KBM-7 (cell line): ENCODE data around the gene PPP1R10.

ENCODE experiments used
- DNase-seq: peaks from one replicate; pipeline ENCODE4 v3.0.0-alpha.2; 2015
- in situ Hi-C: fragments of 300-500 bp; cut with MboI; formaldehyde crosslinking; loops from 2 replicates; pipeline ENCODE4 v1.14.3; 2020; ENCODE audit warnings: low sequenced_read_pairs, low pct_unique_long_range_greater_than_20kb, mixed read lengths

Gene PPP1R10

DNA sequence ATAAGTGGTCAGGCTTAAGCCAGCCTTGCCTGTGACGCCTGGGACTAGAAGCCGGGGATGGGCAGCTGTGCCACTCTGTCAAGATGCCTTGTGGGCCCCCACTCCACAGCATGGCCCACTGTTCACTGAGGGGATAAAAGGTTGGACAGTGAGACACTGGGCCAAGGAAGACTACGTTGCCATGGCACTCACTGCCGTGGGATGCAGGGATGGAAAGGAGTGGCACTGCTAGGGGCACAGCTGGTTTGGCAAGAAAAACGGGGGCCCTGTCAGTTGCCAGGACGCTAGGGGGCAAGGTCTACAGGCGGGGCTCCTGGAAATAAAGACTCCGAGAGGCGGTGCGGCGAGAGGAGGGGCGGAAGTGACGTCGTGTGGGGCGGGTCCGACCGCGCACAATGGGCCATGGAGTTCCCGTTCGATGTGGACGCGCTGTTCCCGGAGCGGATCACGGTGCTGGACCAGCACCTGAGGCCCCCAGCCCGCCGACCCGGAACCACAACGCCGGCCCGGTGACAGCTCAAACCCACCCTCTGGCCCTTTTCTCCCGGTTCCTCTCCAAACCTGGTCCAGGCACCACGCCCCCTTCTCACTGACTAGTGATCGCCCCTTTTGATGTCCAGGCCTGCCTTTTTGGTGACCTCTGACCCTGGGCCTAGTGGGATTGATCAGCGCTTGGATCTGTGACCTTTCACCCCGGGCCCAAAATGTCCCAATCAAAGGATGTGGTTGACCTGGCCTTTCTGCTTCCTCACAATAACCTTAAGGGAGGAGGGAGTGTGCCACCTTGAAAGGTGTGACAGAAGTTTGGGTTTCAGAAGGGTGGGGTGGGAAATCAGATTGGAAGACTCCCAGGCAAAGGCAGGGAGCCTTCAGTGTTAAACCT is 9.7 kb upstream of the PPP1R10 start, which contains the start of gene ATAT1:
TSS of gene ATAT1 (plus strand) at position 391 of the 883 bp plus-strand sequence.
- in situ Hi-C loops = no loop called here
- peak; percentile 85 for DNase-seq

DNA sequence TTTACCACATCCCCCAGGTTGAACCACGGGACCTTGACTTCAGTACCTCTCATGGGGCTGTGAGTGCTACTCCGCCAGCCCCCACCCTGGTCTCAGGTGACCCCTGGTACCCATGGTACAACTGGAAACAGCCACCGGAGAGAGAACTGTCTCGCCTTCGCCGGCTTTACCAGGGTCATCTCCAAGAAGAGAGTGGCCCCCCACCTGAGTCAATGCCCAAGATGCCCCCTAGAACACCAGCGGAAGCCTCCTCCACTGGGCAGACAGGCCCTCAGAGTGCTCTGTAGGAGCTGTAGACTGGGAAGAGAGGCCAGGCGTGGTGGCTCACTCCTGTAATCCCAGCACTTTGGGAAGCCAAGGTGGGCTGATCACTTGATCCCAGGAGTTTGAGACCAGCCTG is 8.5 kb upstream of the PPP1R10 start:
- DNase-seq = no peak
- in situ Hi-C loops = no loop called here

DNA sequence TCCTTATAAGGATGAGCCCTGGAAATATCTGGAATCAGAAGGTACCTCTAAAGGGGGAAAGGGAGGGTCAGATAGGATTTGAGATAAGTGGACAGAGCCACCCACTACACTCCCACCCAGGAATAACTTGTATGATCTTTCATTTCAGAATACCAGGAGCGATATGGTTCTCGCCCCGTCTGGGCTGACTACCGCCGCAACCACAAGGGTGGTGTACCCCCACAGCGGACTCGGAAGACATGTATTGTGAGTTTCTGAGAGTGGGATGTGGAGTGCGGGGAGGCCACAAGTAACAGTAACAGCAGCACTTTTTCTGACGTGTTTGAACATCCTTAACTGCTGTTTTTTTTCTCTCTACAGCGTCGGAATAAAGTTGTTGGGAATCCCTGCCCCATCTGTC is 2.5 kb upstream of the PPP1R10 start:
- in situ Hi-C loops = no loop called here

DNA sequence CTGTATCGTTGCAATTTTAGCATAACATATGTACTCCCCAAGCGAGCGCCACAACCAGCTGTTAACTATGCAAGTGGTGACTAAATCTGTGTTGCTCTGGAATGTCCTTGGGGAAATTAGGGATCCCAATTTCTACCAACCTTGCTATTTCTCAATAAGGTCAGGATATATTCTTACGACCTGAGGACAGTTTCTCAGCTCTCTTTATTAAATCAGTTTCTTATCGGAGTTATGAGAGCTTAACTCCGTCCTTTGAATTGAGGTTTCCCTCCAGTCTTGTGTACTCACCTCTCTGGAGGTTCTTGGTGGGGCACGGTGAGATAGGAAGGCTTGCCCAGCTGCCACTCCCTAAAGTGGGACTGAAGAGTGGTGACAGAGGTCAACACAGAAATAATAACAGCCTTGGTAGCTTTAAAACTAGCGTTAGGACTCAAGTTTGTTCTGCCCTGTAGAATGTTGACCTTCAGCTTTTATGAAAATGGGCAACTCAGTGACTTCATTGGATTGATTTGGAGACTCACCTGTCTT is 1.3 kb upstream of the PPP1R10 start:
- no peak for DNase-seq
- in situ Hi-C loops = no loop called here

More for the DNA sequence above, 2.5 kb upstream of the PPP1R10 start:
- DNase-seq = no peak

DNA sequence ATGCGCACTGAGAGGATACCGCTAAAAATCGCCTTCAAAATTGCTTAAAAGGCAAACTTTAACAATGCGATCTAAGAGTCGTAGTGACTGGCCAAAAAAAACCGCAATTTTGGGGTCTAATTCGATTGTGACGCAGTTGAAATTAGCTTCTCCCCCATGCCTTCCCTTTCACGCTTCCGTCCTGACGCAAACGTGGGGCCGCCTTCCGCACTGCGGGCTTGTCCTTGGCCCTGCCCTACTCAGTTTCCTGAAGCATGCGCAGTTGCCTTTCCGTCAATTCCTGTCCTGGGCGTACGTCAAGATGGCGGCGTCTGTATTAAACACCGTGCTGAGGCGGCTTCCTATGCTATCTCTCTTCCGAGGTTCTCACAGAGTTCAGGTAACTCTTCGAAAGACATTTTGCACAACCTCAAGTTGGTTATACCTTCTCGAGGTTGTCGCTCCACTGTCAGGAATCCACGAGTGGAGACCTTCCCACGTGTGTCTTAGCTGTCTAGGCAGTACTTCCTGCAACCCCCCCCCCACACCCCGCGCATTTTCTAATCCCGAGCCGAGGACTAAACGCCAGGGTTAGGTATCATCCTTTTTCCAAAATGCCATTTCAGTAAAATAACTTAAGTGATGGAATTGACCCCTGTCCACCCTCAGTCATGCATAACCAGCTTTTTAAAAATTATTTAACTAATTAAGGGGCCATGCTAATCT is 674 bp upstream of the PPP1R10 start, which contains the start of gene MRPS18B:
TSS of gene MRPS18B (plus strand) at position 276 of the 705 bp plus-strand sequence. CDS start at position 302, 26 bp downstream.
- in situ Hi-C loops = no loop called here
- DNase-seq = peak; percentile 98

DNA sequence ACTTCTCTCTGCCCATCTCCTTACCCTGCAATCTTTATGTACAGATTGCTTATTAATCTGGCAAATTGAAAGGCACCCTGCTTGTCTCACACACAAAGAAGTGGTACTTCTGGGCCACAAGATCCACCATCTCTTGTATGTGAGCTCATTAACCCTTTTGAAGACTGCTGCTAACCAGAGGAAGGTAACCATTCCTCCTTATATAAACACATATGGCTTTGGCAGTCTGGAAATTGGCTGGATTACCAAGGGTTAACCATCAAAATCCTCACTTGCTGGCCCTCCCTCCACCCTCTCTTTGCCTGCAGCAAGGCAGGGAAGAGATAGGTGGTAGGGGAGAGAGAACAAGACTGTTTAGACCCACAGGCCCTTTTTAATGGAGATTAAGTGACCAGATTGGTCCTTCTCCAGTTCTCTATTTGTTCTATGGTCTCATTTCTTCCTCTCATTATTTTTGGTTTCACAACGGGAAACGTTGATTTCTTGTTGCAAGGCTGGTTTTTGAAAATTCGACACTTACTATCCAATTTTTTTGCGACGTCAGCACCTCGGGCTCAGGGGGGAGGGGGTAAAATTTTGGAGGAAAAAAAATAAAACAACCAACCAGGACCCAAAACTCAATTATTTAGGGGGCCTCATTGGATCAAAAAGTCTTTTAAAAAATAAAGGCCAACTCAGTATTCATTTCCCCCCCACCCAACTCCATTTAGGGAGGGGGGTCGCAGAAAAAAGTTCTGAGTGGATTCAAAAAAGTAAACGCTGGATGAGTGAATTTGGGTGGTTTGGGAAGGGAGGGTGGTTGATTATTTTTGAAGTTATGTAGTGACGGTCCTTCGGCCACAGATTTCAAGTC is 859 bp downstream of the PPP1R10 start:
- in situ Hi-C loops = no loop called here
- peak; percentile 72 for DNase-seq

DNA sequence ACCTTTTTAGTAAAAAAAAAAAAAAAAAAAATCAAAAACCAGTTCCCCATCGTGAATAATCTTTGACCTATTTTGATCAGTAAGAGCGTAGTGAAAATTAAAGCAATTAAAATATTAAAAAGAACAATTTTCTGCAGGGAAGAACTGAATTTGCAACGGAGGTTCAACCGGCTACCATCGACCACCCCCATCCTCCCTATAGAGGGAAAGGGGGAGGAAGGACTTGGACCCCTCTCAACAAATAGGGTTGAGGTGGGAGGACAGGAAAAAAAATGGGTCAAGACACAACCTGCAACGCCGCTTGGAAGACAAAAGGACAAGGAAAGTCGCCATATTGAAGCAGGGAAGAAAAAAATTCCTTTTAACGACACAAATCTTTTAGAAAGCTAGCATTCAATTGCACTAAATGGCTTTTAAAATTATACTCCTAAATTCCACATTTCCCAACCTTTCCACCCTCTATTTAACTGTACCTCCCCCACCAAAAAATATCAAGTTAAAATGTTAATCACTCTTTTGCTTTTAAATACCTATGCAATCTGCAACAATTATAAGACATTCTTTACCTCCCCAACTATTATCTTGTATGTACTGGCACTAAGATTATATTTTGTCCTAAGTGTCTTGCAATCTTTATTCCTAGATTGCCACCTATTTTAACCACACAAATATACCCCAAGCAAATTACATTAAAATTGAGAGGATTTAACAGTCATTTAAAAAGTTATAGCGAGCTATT is 1.7 kb downstream of the PPP1R10 start:
- peak; percentile 79 for DNase-seq
- in situ Hi-C loops = no loop called here

DNA sequence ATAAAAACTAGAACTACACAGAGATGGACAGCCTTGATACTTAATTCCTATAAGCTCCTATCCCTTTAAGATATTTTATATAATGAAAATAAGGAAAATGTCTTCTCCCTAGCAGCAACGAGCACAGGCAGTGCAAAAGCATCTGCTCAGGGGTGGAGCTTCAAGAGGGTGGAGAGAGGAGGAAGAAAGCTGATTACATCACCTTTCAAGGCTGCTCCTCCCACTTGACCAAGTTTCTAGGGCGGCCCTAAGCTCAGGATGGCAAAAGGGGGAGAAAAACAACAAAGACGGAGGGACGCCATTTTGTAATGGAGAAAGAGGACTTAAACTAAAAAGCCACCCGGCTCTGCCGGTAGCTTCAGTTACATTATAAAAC is 2.2 kb downstream of the PPP1R10 start:
- in situ Hi-C loops = no loop called here
- DNase-seq = peak; percentile 99

DNA sequence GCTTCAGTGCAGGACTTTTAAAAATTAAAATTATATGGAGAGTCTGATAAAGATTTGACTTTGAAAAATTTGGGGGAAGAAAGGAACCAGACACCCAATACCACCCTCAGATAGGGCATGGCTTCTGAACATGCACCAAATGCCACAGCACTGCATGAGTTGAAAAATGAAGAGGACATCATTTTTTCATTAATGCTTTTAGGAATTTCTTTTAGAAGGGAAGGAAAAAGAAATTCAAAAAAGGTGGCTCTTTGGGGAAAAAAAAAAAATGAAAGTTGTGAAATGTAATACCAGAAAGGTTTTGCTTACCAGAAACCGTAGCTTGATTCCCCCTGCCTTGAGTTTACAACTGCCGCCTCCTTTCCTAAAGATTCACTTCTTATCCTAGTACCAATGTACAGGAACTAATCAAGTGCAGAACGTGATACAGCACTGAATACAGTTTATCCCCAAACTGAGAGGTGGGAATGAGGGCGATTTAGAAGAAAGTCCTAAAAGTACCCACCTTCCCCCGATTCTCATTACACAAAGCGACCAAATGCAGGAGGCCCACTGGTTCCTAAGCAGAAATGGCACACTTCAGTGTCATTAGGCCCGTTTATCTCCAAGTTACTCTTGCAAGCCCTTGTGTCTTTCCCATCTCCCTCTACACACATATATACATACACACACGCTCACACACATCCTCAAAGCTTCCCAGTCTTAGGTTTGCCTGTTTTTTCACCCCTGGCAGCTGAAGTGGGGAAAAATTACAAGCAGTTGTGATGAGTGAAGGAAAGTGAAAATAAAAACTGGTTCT is 2.8 kb downstream of the PPP1R10 start:
- DNase-seq = no peak
- in situ Hi-C loops = no loop called here

DNA sequence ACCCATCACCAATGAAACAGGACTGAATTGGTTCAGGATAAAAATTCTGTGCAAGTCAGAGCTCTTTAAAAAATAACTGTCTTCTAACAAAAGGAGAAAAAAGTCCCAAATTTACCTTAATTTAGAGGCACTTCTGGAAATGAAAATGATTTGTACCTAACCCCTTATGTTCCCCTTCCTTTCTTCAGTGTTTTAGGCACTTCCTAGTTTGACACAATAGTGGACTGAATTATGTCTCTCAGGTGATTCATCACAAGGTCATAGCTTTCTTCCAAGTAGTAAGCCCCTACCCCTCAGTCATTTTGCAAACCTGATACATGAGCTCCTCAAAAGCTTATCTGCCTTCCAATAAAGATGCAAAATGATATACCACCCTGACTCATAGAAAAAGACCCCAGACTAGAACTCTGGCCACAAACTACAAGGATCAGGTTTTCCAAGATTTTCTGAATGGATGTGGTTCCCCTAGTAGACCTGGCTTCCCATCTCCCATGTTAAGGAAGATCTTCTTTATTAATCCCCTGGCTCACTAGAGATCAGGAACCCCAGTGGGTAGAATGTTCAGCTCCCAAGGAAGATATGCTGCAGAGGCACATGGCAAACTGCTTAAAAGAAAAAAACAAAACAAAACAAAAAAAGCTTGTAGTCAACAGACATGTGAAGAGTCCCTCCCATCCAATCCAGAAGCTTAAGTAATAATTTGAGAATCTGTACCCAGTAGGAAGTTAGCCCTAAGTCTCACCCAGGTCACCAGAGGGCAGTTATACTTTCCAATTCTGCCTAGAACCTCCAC is 3.6 kb downstream of the PPP1R10 start:
- in situ Hi-C loops = no loop called here
- no peak for DNase-seq

DNA sequence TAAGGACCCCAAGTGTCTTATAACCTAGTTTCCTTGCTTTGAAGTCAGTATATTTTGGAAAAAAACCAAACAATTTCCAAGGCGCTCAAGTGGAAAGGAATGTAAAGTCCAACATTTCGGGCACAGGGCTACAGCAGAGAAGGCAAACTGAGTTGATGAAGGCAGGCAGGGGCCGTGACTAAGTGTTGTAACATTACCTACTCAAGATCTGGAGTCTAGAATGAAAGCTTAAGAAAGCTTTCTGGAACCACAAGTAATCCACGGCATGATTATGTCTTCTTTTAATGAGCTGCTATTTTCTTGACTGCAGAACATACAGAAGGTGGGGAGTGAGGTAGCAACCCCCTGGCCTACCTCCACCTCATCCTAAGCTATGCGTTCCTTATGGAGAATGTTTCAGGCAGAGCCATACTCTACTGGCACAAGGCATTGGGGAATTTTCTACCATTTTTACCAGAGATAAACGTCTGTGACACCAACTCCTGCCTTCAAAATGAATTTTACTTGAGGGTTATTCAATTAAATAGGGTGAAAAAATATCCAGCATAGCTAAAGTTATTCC is 4.3 kb downstream of the PPP1R10 start:
- DNase-seq = no peak

DNA sequence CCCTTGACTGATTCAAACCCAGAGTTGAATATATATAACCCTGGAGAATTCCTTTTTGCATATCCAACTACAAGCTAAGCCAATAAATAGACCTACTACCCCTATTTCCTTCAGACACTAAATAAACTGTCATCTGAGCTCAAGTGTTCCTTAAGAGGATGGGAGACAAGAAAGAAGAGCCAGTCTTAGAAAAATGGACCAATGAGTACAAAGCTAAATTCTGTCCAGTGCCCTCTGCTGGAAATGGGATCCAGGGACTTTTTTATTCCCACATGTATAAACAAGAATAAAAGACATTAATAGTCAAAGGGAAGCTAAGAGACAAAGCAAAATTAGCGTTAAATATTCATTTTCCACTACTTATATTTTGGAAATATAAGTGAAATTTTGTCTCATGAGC is 4.8 kb downstream of the PPP1R10 start:
- DNase-seq = peak; percentile 35
- in situ Hi-C loops = no loop called here

More for the DNA sequence above, 4.3 kb downstream of the PPP1R10 start:
- in situ Hi-C loops = no loop called here

DNA sequence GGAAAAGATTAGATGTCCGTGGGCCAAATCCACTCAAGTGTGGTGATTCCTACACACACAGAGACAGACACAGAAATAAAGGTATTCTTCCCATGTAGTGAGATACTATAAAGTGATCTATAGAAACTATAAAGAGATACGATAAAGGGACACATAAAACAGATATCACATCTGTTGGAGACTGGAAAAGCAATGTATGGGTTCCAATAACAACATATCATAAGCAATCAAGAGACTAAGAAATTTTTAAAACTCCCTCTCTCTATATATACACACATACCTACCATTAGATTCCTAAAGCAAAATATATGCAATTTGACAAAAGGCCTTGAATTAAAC is 5.2 kb downstream of the PPP1R10 start:
- in situ Hi-C loops = no loop called here
- no peak for DNase-seq

DNA sequence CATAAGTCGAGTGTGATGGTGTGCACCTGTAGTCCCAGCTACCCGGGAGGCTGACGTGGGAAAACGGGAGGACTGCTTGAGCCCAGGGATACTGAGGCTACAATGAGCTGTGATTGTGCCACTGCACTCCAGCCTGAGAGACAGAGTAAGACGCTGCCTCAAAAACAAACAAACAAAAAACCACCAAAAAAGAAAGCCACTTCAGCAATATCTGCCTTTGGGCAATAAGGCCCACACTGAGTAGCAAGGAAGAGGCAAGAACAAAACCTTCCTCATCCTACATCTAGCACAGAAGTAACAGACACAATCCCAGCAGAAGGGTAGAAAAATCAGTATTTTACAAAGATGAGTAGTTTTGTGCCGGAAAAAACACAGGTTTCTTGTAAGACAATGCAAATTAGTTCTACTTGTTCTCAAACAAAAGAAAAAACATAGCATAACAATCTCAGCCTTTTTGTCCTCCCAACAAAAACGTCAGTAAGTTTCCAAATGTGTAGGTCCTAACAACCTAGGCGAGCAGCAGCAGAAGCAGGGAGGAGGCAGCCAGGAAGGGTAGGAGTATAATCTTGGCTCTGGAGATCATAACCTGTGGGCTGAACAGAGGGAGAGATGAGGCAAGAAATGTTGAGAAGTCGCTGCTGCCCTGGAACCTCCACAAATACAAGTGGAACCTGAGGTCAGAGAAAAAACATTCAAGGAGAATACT is 5.7 kb downstream of the PPP1R10 start:
- in situ Hi-C loops = no loop called here
- DNase-seq = no peak

DNA sequence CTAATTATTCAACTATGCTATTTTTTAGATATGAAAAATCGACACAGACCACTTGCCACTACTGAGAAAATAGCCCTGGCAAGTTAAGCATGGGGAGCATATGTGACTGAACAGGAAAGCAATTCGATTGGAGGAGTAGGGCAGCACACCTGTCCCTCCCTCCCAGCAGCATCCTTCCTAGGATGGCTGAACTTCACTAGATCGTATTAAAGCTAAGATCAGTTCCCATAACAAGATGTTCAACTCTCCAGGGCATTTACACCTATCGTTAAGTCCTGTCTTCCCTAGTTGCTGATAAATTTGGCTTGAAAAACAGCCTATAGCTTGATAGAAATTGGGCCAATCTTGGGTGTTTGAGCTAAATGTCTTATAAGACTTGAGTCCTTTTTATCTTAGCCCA is 7.0 kb downstream of the PPP1R10 start:
- in situ Hi-C loops = no loop called here
- no peak for DNase-seq

DNA sequence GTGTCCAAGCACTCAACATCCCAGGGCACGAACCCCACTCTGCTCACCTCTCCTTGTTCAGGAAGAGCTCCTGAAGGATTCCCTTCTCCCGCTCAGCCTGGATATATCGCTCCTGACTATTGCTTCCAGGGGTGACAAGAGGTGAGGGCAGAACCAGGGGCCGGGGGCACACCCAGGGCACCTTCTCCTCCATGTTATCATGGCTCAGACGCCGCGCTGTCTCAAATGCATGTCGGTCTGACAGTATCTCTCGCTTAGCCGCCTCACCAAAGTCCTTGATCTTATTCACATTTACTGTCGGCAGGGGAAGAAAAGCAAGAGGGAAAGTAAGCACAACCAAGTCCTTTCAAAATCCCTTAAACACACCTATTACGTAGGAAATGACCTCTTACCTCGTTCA is 13.1 kb downstream of the PPP1R10 start:
- in situ Hi-C loops = no loop called here
- no peak for DNase-seq
